ENCODE measurements around the gene D2HGDH.

Gene D2HGDH

GRCh38 chr2:241751776-241752175 is 17.3 kb downstream of the D2HGDH start:
- H3K4me1 ChIP-seq (ENCODE audit: low read length): no peaks in the 10 kb centered on the region
- no peaks in the 10 kb centered on the region for H4K20me1 ChIP-seq (ENCODE audit: insufficient read depth, low read length)
- no peaks in the 10 kb centered on the region for H3K9me3 ChIP-seq (replicated peaks; ENCODE audit: insufficient read depth, low read length)
- no peaks in the 10 kb centered on the region for H3K9me2 ChIP-seq (replicated peaks; ENCODE audit: insufficient read depth, low read length)
- H3K4me2 ChIP-seq (ENCODE audit: low read depth, low read length): no peak overlapping the region
- TF ChIP-seq EZH2phosphoT487 (IDR thresholded peaks at IDR 0.05; ENCODE audit: low read length) (no peak), CTCF (IDR thresholded peaks at IDR 0.05; ENCODE audit: low read length) (no peak), EZH2 (optimal IDR thresholded peaks at IDR 0.05; ENCODE audit: low read depth, low read length) (no peak)
- DNase-seq: no peak
- H3F3A ChIP-seq (ENCODE audit: insufficient read depth, low read length): no peaks in the 10 kb centered on the region
- H3K79me2 ChIP-seq (ENCODE audit: low read length): no peaks in the 10 kb centered on the region
- H3K27me3 ChIP-seq (replicated peaks; ENCODE audit: insufficient read depth, low read length): no peaks in the 10 kb centered on the region
- H3K36me3 ChIP-seq (replicated peaks; ENCODE audit: insufficient read depth, low read length): no peaks in the 10 kb centered on the region
- H3K4me3 ChIP-seq (ENCODE audit: low read length): no peak overlapping the region
- H3K27ac ChIP-seq (ENCODE audit: low read length): no peak overlapping the region
- H3K9ac ChIP-seq (ENCODE audit: low read length): no peak overlapping the region
- H2AFZ ChIP-seq (ENCODE audit: low read length): no peak overlapping the region

- TF ChIP-seq EZH2 (optimal IDR thresholded peaks at IDR 0.05; ENCODE audit: low read depth, low read length): no peak
- TF ChIP-seq CTCF (IDR thresholded peaks at IDR 0.05; ENCODE audit: low read length): no peak
- no peak for TF ChIP-seq EZH2phosphoT487 (IDR thresholded peaks at IDR 0.05; ENCODE audit: low read length)
- H3K36me3 ChIP-seq (replicated peaks; ENCODE audit: insufficient read depth, low read length): no peaks in the 10 kb centered on the region
- H3K9ac ChIP-seq (ENCODE audit: low read length): no peak overlapping the region
- no peaks in the 10 kb centered on the region for H3K9me2 ChIP-seq (replicated peaks; ENCODE audit: insufficient read depth, low read length)
- no peak overlapping the region for H2AFZ ChIP-seq (ENCODE audit: low read length)
- no peaks in the 10 kb centered on the region for H4K20me1 ChIP-seq (ENCODE audit: insufficient read depth, low read length)
- DNase-seq: no peak
- no peaks in the 10 kb centered on the region for H3K79me2 ChIP-seq (ENCODE audit: low read length)
- no peak overlapping the region for H3K4me3 ChIP-seq (ENCODE audit: low read length)
- no peak overlapping the region for H3K27ac ChIP-seq (ENCODE audit: low read length)
- no peaks in the 10 kb centered on the region for H3K27me3 ChIP-seq (replicated peaks; ENCODE audit: insufficient read depth, low read length)
- no peaks in the 10 kb centered on the region for H3F3A ChIP-seq (ENCODE audit: insufficient read depth, low read length)
- H3K4me2 ChIP-seq (ENCODE audit: low read depth, low read length): no peak overlapping the region
- H3K4me1 ChIP-seq (ENCODE audit: low read length): no peaks in the 10 kb centered on the region
- H3K9me3 ChIP-seq (replicated peaks; ENCODE audit: insufficient read depth, low read length): no peaks in the 10 kb centered on the region
Measured at GRCh38 chr2:241752253-241752652, 17.8 kb downstream of the D2HGDH start.

- no peaks in the 10 kb centered on the region for H4K20me1 ChIP-seq (ENCODE audit: insufficient read depth, low read length)
- H3K9ac ChIP-seq (ENCODE audit: low read length): no peak overlapping the region
- no peak overlapping the region for H3K4me2 ChIP-seq (ENCODE audit: low read depth, low read length)
- H3K36me3 ChIP-seq (replicated peaks; ENCODE audit: insufficient read depth, low read length): no peaks in the 10 kb centered on the region
- no peak for DNase-seq
- H3K27ac ChIP-seq (ENCODE audit: low read length): no peak overlapping the region
- no peaks in the 10 kb centered on the region for H3K4me1 ChIP-seq (ENCODE audit: low read length)
- no peak for TF ChIP-seq EZH2 (optimal IDR thresholded peaks at IDR 0.05; ENCODE audit: low read depth, low read length)
- no peak for TF ChIP-seq EZH2phosphoT487 (IDR thresholded peaks at IDR 0.05; ENCODE audit: low read length)
- TF ChIP-seq CTCF (IDR thresholded peaks at IDR 0.05; ENCODE audit: low read length): no peak
- no peaks in the 10 kb centered on the region for H3K9me3 ChIP-seq (replicated peaks; ENCODE audit: insufficient read depth, low read length)
- H3F3A ChIP-seq (ENCODE audit: insufficient read depth, low read length): no peaks in the 10 kb centered on the region
- H3K27me3 ChIP-seq (replicated peaks; ENCODE audit: insufficient read depth, low read length): no peaks in the 10 kb centered on the region
- H3K4me3 ChIP-seq (ENCODE audit: low read length): no peak overlapping the region
- H3K79me2 ChIP-seq (ENCODE audit: low read length): no peaks in the 10 kb centered on the region
- H2AFZ ChIP-seq (ENCODE audit: low read length): no peak overlapping the region
- no peaks in the 10 kb centered on the region for H3K9me2 ChIP-seq (replicated peaks; ENCODE audit: insufficient read depth, low read length)
Measured at GRCh38 chr2:241752689-241753276, 18.4 kb downstream of the D2HGDH start.
